Smooth muscle cell (in vitro differentiated cells): ENCODE data around the gene SPRED2. TPM values are rescaled to one million over a fixed set of nuclear protein-coding genes. Genes with fewer than 3 reads are reported as not detected.
A peak's percentile ranks its signal among the peaks of the same experiment; 100 is the strongest.

Source experiments
- DNase-seq: peaks from one replicate; lab custom pipeline; 2025; ENCODE audit not compliant: unreplicated experiment; lab: John Stamatoyannopoulos, UW
- H2AFZ ChIP-seq: fragments of 200-600 bp; sonication (generic); 2 replicates; pipeline ENCODE4 v1.6.0; 2016; ENCODE audit warnings: antibody characterized with exemption, low read depth, mild to moderate bottlenecking
- H3F3A ChIP-seq: fragments of 200-600 bp; sonication (generic); 2 replicates; pipeline ENCODE4 v1.6.0; 2017; ENCODE audit warnings: antibody characterized with exemption, low read depth
- H3K27ac ChIP-seq: fragments of 200-600 bp; sonication (generic); 2 replicates; pipeline ENCODE4 v1.5.1; 2016; ENCODE audit warnings: low read depth, mild to moderate bottlenecking
- H3K27me3 ChIP-seq: fragments of 200-600 bp; sonication (generic); 2 replicates; pipeline ENCODE4 v1.6.1; 2016; ENCODE audit warnings: low read depth, mild to moderate bottlenecking
- H3K36me3 ChIP-seq: fragments of 200-600 bp; sonication (generic); 2 replicates; pipeline ENCODE4 v1.5.1; 2016; ENCODE audit warnings: low read depth
- H3K4me1 ChIP-seq: fragments of 200-600 bp; sonication (generic); 2 replicates; pipeline ENCODE4 v1.5.1; 2016; ENCODE audit warnings: low read depth
- H3K4me2 ChIP-seq: fragments of 200-600 bp; sonication (generic); 2 replicates; pipeline ENCODE4 v1.6.0; 2016; ENCODE audit warnings: mild to moderate bottlenecking
- H3K4me3 ChIP-seq: fragments of 200-600 bp; sonication (generic); 2 replicates; pipeline ENCODE4 v1.5.1; 2016; ENCODE audit warnings: mild to moderate bottlenecking
- H3K79me2 ChIP-seq: fragments of 200-600 bp; sonication (generic); 2 replicates; pipeline ENCODE4 v1.6.0; 2016; ENCODE audit warnings: low read depth, mild to moderate bottlenecking
- H3K9ac ChIP-seq: fragments of 200-600 bp; sonication (generic); 2 replicates; pipeline ENCODE4 v1.6.0; 2016; ENCODE audit warnings: low read depth
- H3K9me3 ChIP-seq: fragments of 200-600 bp; sonication (generic); replicated peaks from 2 replicates; pipeline ENCODE4 v1.5.1; 2016; ENCODE audit warnings: low read depth
- H4K20me1 ChIP-seq: fragments of 200-600 bp; sonication (generic); 2 replicates; pipeline ENCODE4 v1.6.0; 2016; ENCODE audit warnings: low read depth
- WGBS: methylation state at CpG from one replicate; pipeline ENCODE4 v1.1.7; 2016; ENCODE audit warnings: low lambda C conversion rate; 5-methylcytosine and 5-hydroxymethylcytosine counted together
- polyA plus RNA-seq: library from polyadenylated mRNA; unstranded; fragments of >200 nt; fragmentation: Nextera tagmentation; extraction: Ambion mirVana; gene quantifications from 2 replicates; pipeline ENCODE4 v1.2.1, GENCODE V29; 2016
- total RNA-seq: library from RNA; depleted of rRNA; stranded (reverse); fragments of >200 nt; gene quantifications from 2 replicates; pipeline ENCODE4 v1.2.3, GENCODE V29; 2014
- TF ChIP-seq, protein P1 (sequence below): fragments of 200-600 bp; sonication (generic); IDR thresholded peaks from 2 replicates; pipeline ENCODE4 v1.5.1; 2017; ENCODE audit warnings: borderline replicate concordance, mild to moderate bottlenecking, antibody characterized with exemption; ENCODE audit not compliant: insufficient read depth, poor library complexity, severe bottlenecking

The SPRED2 gene
- total and polyA plus RNA-seq, 2 experiments from 2014 or later: 18.3 to 23.7 TPM

- Histone ChIP-seq H3K4me1 (peaks cover 25% of the 10 kb centered on the region), H3K27me3 (no peaks in the 10 kb centered on the region), H2AFZ (no peak overlapping the region), H3K4me3 (peak overlapping the region; percentile 1), H3K9me3 (no peaks in the 10 kb centered on the region), H3K79me2 (no peaks in the 10 kb centered on the region), H3K9ac (no peak overlapping the region), H3K4me2 (peak overlapping the region; percentile 65), H3F3A (peaks cover 27% of the 10 kb centered on the region), H4K20me1 (no peaks in the 10 kb centered on the region), H3K27ac (peak overlapping the region; percentile 78), H3K36me3 (peaks cover 5% of the 10 kb centered on the region)
- 23% methylated on average over 20 of the region's 20 CpGs for WGBS
- peak; percentile 20 for DNase-seq
- TF ChIP-seq, protein P1, sequence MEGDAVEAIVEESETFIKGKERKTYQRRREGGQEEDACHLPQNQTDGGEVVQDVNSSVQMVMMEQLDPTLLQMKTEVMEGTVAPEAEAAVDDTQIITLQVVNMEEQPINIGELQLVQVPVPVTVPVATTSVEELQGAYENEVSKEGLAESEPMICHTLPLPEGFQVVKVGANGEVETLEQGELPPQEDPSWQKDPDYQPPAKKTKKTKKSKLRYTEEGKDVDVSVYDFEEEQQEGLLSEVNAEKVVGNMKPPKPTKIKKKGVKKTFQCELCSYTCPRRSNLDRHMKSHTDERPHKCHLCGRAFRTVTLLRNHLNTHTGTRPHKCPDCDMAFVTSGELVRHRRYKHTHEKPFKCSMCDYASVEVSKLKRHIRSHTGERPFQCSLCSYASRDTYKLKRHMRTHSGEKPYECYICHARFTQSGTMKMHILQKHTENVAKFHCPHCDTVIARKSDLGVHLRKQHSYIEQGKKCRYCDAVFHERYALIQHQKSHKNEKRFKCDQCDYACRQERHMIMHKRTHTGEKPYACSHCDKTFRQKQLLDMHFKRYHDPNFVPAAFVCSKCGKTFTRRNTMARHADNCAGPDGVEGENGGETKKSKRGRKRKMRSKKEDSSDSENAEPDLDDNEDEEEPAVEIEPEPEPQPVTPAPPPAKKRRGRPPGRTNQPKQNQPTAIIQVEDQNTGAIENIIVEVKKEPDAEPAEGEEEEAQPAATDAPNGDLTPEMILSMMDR: no peak
Observed at GRCh38 chr2:65300761-65301711, 131.4 kb downstream of the SPRED2 start.

DNA sequence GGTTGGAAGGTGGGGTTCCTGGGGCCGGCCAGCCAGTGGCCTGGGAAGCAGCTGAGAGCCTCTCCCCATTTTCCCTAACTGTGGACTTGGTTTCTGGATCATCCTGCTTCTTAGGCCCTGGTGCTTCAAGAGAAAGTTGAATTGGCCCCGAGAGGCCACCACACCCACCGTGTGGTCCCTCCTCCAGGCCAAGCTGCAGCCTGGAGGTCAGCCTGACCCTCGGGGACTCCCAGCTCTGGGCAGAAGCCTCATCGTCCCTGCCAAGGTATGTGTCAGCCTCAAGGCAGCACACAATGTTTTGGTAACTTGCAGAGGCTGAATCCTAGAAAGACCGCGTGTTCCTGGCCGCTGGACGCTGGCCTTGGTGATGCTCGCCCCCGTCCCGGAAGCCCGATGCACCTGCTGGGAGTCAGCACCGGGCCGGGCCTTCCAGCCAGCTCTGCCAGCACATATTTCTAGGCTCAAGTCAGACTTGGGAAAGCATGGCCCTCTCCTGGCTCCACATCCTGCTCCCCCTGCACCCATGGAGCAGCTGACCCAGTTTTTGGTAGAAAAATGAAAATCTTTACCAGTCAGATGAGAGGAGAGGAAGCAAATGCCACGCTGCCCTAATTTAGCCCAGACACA lies 132.2 kb downstream of the SPRED2 start:
- H3K9me3 ChIP-seq: no peaks in the 10 kb centered on the region
- H3K27me3 ChIP-seq: no peaks in the 10 kb centered on the region
- WGBS: 79% methylated on average over 16 of the region's 16 CpGs
- DNase-seq: no peak
- H2AFZ ChIP-seq: no peak overlapping the region
- no peaks in the 10 kb centered on the region for H3K79me2 ChIP-seq
- peaks cover 27% of the 10 kb centered on the region for H3F3A ChIP-seq
- H3K4me1 ChIP-seq: peaks cover 25% of the 10 kb centered on the region
- peak overlapping the region; percentile 78 for H3K27ac ChIP-seq
- H4K20me1 ChIP-seq: no peaks in the 10 kb centered on the region
- H3K4me2 ChIP-seq: peak overlapping the region; percentile 3
- H3K36me3 ChIP-seq: no peaks in the 10 kb centered on the region
- TF ChIP-seq, protein P1: no peak
- no peak overlapping the region for H3K4me3 ChIP-seq
- no peak overlapping the region for H3K9ac ChIP-seq

DNA sequence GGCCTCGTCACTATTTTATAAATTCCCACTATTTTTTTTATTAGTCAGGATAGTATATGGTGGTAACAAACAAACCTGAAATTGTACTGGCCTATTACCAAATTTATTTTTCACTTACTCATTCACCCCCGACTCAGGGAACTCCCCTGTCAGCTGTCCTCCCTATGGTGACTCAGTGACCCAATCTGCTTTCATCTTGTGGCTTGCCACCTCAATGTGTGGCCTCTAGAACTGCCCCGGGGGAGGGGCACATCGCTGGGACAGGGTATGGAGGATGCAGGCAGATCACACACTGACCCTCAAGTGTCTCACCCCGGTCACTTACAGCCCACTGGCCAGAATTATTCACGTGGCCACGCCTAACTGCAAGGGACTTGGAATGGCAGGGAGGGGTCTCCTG lies 133.2 kb downstream of the SPRED2 start:
- Histone ChIP-seq H4K20me1 (no peaks in the 10 kb centered on the region), H3K27ac (peak overlapping the region; percentile 78), H3K4me1 (peaks cover 35% of the 10 kb centered on the region), H3F3A (peaks cover 27% of the 10 kb centered on the region), H3K79me2 (no peaks in the 10 kb centered on the region), H3K9me3 (no peaks in the 10 kb centered on the region), H3K27me3 (no peaks in the 10 kb centered on the region), H3K9ac (no peak overlapping the region), H3K4me3 (no peak overlapping the region), H3K36me3 (no peaks in the 10 kb centered on the region), H3K4me2 (peak overlapping the region; percentile 14), H2AFZ (no peak overlapping the region)
- 56% methylated on average over 7 of the region's 7 CpGs for WGBS
- no peak for DNase-seq
- TF ChIP-seq, protein P1: no peak
